Neural crest cell (in vitro differentiated cells): ENCODE measurements around the gene TPRA1. TPM values are rescaled to one million over a fixed set of nuclear protein-coding genes. Genes with fewer than 3 reads are reported as not detected.
A peak's percentile ranks its signal among the peaks of the same experiment; 100 is the strongest.

Experiments used
- DNase-seq: peaks from one replicate; pipeline ENCODE4 v3.0.0; 2021; ENCODE audit warnings: low read depth, mixed read lengths, low spot score
- H3K27ac Mint-ChIP-seq: one replicate; pipeline ENCODE4 v1.8.0; 2021; ENCODE audit warnings: mild to moderate bottlenecking, mixed read lengths; ENCODE audit not compliant: unreplicated experiment
- H3K27me3 Mint-ChIP-seq: 2 replicates; pipeline ENCODE4 v1.8.0; 2021; ENCODE audit warnings: low read depth, mild to moderate bottlenecking, mixed read lengths
- H3K36me3 Mint-ChIP-seq: 2 replicates; pipeline ENCODE4 v1.8.0; 2021; ENCODE audit warnings: low read depth, mild to moderate bottlenecking, mixed read lengths
- H3K4me1 Mint-ChIP-seq: 2 replicates; pipeline ENCODE4 v1.8.0; 2021; ENCODE audit warnings: mixed read lengths
- H3K4me3 Mint-ChIP-seq: one replicate; pipeline ENCODE4 v1.8.0; 2021; ENCODE audit warnings: mild to moderate bottlenecking, mixed read lengths
- H3K9me3 Mint-ChIP-seq: 2 replicates; pipeline ENCODE4 v1.8.0; 2021; ENCODE audit warnings: mixed read lengths
- CTCF ChIP-seq: fragments of 200-600 bp; sonication (generic); conservative IDR thresholded peaks from 2 replicates; pipeline ENCODE4 v1.5.0; 2021; ENCODE audit warnings: antibody characterized with exemption, mild to moderate bottlenecking
- total RNA-seq: library from RNA; stranded (reverse); gene quantifications from 2 replicates; pipeline ENCODE4 v1.2.1, GENCODE V29; 2021

The TPRA1 gene
- total RNA-seq, 1 donor from 2014 or later: 27.2 TPM

- TF ChIP-seq CTCF: no peak
- DNase-seq: no peak
- peaks cover 28% of the 10 kb centered on the region for H3K4me1 Mint-ChIP-seq
- H3K9me3 Mint-ChIP-seq: no peaks in the 10 kb centered on the region
- no peak overlapping the region for H3K4me3 Mint-ChIP-seq
- no peak overlapping the region for H3K27ac Mint-ChIP-seq
- H3K36me3 Mint-ChIP-seq: no peaks in the 10 kb centered on the region
- H3K27me3 Mint-ChIP-seq: peaks cover 3% of the 10 kb centered on the region
Measured at GRCh38 chr3:127552038-127552437, 38.5 kb downstream of the TPRA1 start.

- TF ChIP-seq CTCF: no peak
- Mint-ChIP-seq H3K36me3 (no peaks in the 10 kb centered on the region), H3K27me3 (peaks cover 3% of the 10 kb centered on the region), H3K4me3 (no peak overlapping the region), H3K4me1 (peaks cover 35% of the 10 kb centered on the region), H3K9me3 (no peaks in the 10 kb centered on the region), H3K27ac (no peak overlapping the region)
- DNase-seq: no peak
Measured at GRCh38 chr3:127551178-127551577, 39.4 kb downstream of the TPRA1 start.

GRCh38 chr3:127550468-127551157 is 39.9 kb downstream of the TPRA1 start:
- peaks cover 3% of the 10 kb centered on the region for H3K27me3 Mint-ChIP-seq
- no peaks in the 10 kb centered on the region for H3K9me3 Mint-ChIP-seq
- no peaks in the 10 kb centered on the region for H3K36me3 Mint-ChIP-seq
- H3K4me1 Mint-ChIP-seq: peaks cover 35% of the 10 kb centered on the region
- no peak for TF ChIP-seq CTCF
- H3K4me3 Mint-ChIP-seq: no peak overlapping the region
- no peak for DNase-seq
- H3K27ac Mint-ChIP-seq: no peak overlapping the region

- no peaks in the 10 kb centered on the region for H3K36me3 Mint-ChIP-seq
- H3K9me3 Mint-ChIP-seq: no peaks in the 10 kb centered on the region
- TF ChIP-seq CTCF: no peak
- H3K27ac Mint-ChIP-seq: no peak overlapping the region
- peaks cover 37% of the 10 kb centered on the region for H3K4me1 Mint-ChIP-seq
- peaks cover 3% of the 10 kb centered on the region for H3K27me3 Mint-ChIP-seq
- DNase-seq: no peak
- no peak overlapping the region for H3K4me3 Mint-ChIP-seq
Measured at GRCh38 chr3:127549826-127550467, 40.6 kb downstream of the TPRA1 start.

- Mint-ChIP-seq H3K4me1 (peaks cover 37% of the 10 kb centered on the region), H3K27ac (no peak overlapping the region), H3K4me3 (peak overlapping the region; percentile 38), H3K9me3 (no peaks in the 10 kb centered on the region), H3K27me3 (peaks cover 3% of the 10 kb centered on the region), H3K36me3 (no peaks in the 10 kb centered on the region)
- DNase-seq: peak; percentile 90
- peak; percentile 79 for TF ChIP-seq CTCF
Measured at GRCh38 chr3:127547761-127548605, 42.5 kb downstream of the TPRA1 start.
